Femur (tissue), 1 donor: ENCODE results near the gene ZNF594.
"Not testable (repeated sequence)": the region's sequence is repeated elsewhere in the genome, so short reads cannot be mapped to it uniquely, and the experiment has no call there.

Experiments used
- DNase-seq: peaks from one replicate; pipeline ENCODE4 v3.0.0-alpha.2; 2017

The ZNF594 gene

GRCh38 chr17:5135726-5136579 is 55.7 kb downstream of the ZNF594 start:
- no peak for DNase-seq

- DNase-seq: not testable (repeated sequence)
Observed at GRCh38 chr17:5135131-5135712, 56.4 kb downstream of the ZNF594 start.

DNA sequence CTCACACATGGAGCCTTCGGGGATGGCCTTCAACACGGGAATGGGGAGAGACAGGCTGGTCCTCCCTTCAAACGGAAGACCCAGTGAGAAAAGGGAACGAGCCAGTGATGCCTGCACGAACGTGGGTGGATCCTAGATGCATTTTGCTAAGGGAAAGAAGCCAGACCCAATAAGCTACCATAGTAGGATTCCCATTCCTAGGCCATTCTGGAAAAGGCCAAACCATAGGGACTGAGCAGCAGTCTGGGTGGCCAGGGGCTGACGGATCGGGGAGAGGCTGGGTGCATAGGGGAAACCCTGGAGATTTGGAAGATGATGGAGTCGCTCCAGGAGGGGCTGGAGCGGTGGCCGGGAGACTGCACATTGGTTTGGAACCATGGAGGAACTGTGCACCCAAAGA is 57.1 kb downstream of the ZNF594 start:
- DNase-seq: not testable (repeated sequence)

DNA sequence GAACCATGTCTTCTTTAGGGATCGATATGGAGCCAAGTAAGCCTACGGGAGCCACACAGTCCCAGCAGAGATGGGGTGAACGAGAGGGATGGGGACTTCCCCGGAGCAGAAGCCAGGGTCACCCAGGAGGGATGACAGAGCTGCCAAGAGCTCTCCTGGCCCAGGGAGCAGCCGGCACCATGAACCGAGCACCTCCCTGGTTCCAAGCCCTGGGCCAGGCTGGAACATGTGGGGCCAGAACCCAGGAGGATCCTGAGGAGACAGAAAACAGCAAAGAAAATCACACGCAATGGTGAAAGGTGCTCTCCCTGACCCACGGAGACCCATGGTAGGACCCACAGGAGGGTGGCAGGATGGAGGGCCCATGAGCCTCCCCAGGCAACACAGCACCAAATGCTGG is 57.7 kb downstream of the ZNF594 start:
- not testable (repeated sequence) for DNase-seq

DNA sequence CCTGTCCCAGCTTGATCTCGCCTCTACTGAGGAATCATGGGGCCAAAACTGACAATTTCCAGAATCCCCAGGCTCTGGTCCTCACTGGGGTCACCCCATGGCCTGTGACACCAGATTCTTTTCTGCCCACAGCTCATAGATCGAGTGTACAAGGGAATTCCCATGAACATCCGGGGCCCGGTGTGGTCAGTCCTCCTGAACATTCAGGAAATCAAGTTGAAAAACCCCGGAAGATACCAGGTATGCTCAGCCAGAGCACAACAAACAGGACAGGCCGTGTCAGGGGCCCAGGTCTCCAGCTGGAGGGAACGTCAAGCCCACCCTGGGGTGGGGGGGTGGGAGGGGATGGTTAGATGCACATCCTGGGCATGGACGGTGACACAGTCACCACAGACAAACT is 58.4 kb downstream of the ZNF594 start:
- no peak for DNase-seq

DNA sequence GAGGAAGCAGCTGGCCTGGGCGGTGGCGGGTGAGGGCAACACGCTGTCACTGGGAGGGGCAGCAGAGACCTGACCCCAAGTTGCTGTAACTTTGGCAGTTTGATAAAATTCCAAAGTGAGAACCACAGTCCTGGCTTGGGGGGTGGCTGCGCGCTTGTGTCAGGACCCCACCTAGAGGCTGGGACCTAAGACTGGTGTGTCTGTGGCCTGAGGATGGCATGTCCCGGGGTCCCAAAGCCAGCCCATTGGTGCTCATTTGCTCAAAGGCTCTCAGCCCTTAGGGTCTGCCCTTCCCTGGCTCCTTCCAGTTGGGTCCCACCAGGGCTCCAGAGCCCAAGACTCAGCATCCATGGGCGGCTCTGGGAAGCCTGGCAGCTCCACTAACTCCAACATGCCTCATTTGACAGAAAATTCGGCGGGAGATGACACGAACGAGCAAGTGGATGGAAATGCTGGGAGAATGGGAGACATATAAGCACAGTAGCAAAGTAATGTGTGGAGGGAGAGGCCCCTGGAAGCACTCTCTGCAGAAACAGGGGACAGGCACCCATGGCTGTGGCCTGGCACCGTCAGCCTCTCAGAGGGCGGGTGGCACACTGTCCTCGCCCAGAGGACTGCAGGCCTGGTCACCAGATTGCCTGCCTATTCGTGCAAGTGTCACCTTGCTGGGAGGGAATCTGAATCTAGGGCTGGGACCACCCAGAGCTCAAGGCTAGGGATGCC is 59.0 kb downstream of the ZNF594 start:
- DNase-seq: not testable (repeated sequence)

- not testable (repeated sequence) for DNase-seq
Observed at GRCh38 chr17:5131799-5132502, 59.7 kb downstream of the ZNF594 start.

GRCh38 chr17:5131146-5131715 is 60.4 kb downstream of the ZNF594 start:
- DNase-seq: no peak

- DNase-seq: not testable (repeated sequence)
Observed at GRCh38 chr17:5130687-5131086, 61.0 kb downstream of the ZNF594 start.

- DNase-seq: not testable (repeated sequence)
Observed at GRCh38 chr17:5130261-5130660, 61.4 kb downstream of the ZNF594 start.

GRCh38 chr17:5129770-5130169 is 61.9 kb downstream of the ZNF594 start:
- not testable (repeated sequence) for DNase-seq
